ENCODE measurements around the gene TSPAN14.

Gene TSPAN14

GRCh38 chr10:80457554-80458262 is 3.6 kb downstream of the TSPAN14 start:
- no peak for DNase-seq

- DNase-seq = no peak
Observed at GRCh38 chr10:80458263-80458625, 4.1 kb downstream of the TSPAN14 start.

DNA sequence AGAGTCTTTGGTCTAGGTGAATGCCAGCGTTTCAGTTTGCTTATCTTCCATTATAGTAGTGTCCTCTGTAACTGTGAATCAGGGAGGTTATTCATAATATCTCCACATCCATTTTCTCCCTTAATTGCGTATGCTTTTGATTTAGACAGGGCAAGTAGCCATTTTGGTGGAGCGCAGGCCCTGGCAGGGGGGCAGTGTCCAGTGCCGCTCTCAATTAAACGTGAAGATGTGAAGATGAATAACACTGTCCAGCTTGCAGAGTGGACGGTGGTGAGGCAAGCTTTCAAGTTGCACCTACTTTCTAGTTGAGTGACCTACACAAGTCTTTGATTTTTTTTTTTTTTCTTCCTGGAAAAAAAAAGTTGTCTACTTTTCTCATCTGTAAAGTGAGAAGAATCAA is 4.5 kb downstream of the TSPAN14 start:
- DNase-seq = no peak

- peak; percentile 78 for DNase-seq
Observed at GRCh38 chr10:80459047-80459865, 5.1 kb downstream of the TSPAN14 start.

DNA sequence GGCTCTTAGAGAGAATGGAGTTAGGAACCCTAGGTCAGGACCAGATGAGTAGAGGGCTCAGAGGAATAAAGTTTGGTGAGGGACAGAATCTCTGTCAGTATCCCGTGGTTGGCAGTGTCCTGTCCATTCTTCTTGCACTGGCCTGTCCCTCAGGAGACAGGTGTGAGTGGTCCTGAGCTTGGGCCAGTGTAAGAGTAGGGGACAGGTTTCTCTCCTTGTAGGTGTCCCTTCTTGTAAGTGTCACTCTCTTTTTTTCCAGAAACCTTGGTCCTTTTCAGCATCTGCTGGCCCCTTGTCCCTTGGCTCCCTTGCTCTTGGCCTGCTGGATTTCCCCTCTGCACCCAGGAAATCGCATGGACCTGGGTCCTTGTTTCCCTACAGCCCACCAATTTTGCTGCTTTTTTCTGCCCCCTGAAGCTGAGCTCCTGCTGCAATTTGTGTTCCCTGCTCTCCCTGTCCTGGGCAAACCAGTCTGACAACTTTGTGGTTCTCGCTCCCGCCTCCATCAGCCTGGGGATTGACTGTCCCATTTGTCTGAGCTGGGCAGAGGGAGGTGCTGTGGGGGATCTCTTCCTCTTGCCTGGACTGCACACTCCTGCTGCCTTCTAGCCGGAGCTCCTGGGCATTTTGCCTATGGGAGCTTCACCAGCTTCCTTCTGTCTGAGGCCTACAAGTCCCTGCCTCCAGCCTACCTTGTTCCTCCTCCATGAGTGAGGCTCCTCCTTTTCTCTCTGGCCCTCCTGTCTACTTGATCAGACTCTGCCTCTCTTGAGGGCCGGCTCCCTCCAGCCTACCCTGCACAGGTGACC is 6.5 kb downstream of the TSPAN14 start:
- DNase-seq = no peak

DNA sequence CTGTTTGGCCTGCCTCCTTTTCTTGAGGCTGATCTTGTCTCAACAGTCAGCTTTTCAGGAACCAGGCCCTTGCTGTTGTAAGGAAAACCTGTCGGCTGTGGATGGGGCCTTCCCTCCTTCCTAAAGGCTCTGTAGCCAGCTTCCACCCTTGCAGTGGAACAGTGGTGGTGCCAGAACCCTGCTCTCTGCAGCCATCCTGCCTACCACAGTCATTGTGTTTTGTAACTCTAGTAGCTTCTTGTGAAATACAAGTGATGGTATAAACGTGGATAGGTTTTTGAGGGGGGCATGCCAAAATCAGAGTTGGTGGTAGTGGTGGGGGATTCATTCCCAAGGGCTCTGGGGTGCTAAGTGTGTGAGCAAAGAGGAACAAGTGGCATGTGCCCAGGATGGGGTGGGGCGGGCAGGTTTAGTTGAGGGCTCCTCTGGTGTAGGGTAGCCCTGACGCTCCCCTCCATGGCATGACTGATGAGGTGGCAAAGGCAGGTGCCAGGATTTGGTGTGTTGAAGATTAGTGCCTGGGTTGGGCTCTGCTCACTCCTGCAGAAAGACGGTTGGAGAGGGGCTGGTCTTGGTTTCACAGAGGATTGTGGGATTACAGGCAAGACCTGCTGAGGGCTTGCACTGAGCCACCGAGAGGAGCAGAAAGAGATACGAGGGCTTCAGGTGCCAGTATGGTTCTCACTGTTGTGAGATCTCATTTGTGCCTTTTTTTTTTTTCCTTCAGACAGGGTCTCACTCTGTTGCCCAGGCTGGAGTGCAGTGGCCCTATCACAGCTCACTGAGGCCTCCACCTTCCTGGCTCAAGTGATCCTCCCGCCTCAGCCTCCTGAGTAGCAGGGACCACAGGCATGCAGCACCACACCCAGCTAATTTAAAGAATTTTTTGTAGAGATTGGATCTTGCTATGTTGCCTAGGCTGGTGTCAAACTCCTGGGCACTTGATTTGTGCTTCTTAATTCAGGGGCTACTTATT is 7.4 kb downstream of the TSPAN14 start:
- DNase-seq = no peak

GRCh38 chr10:80462299-80462980 is 8.3 kb downstream of the TSPAN14 start:
- no peak for DNase-seq

DNA sequence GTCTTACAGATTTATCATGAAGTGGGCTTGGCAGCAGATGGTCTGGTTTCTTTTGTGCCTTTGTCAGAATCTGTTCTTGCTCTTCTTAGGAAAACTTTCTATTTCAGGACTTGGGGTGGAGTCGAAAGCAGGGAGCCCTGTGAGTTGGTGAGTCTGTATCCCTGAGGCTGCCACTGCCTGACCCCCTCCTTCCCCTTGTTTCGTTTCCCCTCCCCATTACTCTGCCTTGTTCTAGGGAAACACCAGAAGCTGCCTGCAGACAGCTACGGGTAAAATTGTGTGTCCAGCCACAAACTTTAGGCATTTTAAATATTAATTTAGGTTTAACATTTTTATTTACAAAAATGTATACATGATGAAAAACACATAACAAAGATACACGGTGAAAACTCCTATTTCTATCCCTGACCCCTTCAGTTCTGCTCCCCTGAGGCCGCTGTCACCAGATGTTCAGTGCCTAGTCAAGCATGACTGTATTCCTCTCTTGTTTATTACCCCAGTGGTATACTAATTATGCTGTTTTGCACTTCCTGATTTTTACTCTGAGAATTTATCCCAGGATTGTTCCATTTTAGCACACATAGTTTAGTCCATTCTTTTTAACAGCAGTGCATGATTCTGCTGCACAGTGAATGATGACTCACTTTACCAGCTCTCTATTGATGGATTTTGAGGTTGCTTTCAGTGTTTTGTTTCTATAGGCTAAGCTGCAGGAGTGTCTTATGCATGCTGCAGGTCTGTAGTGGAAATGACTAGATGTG is 9.1 kb downstream of the TSPAN14 start:
- no peak for DNase-seq

DNA sequence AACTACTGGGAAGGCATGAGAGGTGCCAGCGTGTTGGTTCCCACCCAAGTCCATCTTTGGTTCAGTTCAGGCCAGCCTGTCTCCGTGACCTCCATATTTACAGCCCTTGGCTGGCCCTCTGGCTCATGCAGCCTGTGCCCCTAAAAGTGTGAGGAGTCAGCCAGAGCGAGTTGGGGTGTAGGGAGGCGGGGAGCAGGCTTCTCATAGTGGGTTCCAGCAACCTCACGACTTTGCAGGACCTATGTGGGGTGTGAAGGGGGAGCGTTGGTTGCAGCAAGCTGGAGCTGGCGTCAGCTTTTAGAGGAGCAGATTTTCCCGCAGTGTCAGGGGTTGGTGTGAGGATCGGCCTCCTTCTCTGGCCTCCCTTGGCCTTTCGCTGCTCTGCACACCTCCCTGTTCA is 9.8 kb downstream of the TSPAN14 start:
- DNase-seq = no peak

- no peak for DNase-seq
Observed at GRCh38 chr10:80464557-80465450, 10.7 kb downstream of the TSPAN14 start.

- no peak for DNase-seq
Observed at GRCh38 chr10:80465451-80465835, 11.3 kb downstream of the TSPAN14 start.

- DNase-seq = peak; percentile 68
Observed at GRCh38 chr10:80465839-80466590, 11.9 kb downstream of the TSPAN14 start.

DNA sequence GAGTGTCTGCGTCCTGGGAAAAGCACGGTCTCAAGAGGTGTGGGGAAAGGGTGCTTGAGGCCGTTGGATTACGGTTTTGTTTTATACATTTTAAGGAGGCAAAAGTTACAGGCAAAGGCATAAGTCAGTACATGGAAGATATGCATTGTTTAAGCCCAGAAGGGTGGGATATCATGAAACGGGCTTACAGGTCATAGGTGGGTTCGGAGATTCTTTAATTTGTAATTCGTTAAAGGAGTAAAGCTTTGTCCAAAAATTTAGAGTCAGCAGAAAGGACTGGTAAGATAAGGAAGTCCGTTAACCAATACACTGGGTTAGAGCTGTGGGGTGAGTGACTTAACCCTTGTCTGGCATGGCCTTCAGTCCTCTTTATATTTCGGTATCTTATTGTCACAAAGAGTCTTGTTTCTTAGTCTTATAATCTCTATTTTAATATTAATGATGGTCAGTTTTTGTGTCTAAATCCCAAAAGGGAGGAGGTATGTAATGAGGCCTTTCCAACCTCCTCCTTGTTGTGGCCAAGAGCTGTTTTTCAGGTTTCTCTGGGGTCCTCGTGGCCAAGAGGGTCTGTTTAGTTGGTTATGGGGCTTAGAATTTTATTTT is 12.7 kb downstream of the TSPAN14 start:
- no peak for DNase-seq

GRCh38 chr10:80468002-80468401 is 13.9 kb downstream of the TSPAN14 start:
- DNase-seq = peak; percentile 70

GRCh38 chr10:80468806-80469421 is 14.8 kb downstream of the TSPAN14 start:
- no peak for DNase-seq

DNA sequence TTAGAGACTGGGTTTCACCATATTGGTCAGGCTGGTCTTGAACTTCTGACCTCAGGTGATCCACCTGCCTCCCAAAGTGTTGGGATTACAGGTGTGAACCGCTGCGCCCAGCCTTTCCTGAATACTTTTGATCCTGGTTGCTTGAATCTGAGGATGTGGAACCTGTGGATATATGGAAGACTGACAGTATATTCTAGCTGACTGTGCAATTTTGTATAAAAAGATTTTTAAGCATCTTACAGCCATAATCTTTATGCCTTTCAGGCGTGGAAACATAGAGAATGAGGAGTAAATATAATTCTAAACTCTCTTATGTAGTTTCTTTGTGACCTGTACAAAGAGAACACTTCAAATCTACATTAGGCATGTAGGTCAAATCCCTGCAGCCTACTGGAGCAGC is 16.2 kb downstream of the TSPAN14 start:
- no peak for DNase-seq

- no peak for DNase-seq
Observed at GRCh38 chr10:80471001-80471400, 16.9 kb downstream of the TSPAN14 start.

DNA sequence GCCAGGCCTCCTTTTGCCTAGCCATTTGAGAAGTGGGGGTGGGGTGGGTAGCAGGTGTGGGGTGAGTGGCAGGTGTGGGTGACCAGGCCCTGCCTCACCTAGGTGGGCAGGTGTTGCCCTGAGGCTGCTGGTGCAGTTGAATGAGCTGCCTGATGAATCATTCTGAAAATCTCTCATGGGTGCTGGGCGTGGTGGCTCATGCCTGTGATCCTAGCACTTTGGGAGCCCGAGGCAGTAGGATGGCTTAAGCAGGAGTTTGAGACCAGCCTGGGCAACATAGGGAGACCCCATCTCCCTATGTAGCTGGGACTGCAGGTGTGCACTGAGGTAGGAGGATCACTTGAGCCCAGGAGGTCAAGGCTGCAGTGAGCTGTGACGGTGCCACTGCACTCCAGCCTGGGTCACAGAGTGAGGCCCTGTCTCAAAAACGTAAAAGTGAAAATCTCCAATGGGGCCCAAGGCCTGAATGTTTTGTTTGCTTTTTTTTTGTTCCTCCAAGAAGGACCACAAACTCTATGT is 17.7 kb downstream of the TSPAN14 start:
- DNase-seq = no peak

All from CD4-positive, alpha-beta T cell treated with Interleukin-10 for 1 hour (primary cell).